ENCODE results near the gene DOP1A. TPM values are rescaled to one million over a fixed set of nuclear protein-coding genes. Genes with fewer than 3 reads are reported as not detected.

DOP1A gene
- total RNA-seq, 1 donor from 2014 or later, result 13.0 TPM

DNA sequence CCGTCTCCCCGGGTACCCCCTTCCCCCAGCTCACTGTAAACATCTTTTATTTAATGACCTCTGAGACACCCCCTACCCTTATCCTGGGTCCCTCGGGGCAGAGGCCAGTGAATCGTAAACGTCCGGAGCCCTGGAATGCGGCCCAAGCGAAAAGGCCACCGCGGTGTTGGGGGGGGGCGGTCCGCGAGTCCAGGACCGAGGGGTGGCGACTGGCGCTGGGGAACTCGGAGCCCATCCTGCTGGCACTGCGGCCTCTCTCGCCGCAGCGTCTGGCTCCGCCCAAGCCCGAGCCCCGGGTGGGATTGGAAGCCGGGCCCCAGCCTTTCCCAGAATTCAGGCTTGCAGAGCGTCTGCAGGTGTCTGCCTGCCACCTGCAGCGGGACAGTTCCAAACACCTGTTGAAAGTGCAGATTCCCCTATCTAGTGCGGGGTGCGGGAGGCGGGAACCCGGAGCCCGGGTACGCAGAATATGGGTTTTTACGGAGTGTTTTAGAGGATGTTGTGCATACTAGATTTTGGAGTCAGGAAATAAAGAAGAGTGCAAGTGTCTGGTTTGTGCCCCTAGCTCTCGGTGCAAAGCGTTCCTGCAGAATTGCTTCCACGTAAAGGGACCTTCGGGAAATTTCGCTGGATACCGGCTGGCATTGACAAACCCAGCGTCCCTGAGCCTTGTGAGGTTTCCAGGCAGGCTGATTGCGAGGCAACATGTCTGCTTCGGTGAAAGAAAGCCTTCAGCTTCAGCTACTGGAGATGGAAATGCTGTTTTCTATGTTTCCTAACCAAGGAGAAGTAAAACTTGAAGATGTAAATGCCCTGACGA, 126.5 kb downstream of the DOP1A start:
- DNase-seq (ENCODE audit: low read depth in 2 of 2), result peak in 1 of 2 donors; percentile 59

DNA sequence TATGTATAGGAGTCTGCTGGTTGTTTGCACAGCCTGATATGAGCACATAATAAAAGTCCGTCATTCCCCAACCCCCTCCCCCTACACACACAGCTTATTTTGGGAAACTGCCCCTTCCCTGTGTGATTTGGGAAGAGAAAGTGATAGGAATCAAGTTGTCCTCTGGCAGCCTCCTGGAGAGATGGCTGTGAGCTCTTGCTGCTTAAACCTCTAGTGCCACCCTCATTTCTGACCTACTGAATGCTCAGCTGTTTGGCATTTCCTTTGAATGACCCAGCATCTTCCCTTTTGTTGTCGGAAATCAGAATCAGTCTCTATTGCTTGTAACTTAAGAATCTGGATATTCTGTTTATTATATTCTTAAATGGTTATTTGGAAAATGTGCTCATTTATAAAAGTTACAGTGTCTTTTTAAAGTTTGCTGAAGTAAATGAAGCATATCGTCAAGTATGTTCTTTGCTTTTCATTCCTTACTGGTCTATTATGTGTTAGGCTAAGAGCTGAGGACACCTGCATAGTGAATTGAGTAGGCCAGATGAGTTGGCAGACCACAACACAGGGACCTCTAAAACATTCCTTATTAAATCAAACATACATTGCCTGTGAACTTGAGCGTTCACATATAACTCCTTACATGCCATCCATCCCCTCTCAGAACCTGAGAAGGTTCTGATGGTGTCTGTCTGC, 131.2 kb downstream of the DOP1A start:
- peak in 1 of 2 donors; percentile 64 for DNase-seq (ENCODE audit: low read depth in 2 of 2)

DNA sequence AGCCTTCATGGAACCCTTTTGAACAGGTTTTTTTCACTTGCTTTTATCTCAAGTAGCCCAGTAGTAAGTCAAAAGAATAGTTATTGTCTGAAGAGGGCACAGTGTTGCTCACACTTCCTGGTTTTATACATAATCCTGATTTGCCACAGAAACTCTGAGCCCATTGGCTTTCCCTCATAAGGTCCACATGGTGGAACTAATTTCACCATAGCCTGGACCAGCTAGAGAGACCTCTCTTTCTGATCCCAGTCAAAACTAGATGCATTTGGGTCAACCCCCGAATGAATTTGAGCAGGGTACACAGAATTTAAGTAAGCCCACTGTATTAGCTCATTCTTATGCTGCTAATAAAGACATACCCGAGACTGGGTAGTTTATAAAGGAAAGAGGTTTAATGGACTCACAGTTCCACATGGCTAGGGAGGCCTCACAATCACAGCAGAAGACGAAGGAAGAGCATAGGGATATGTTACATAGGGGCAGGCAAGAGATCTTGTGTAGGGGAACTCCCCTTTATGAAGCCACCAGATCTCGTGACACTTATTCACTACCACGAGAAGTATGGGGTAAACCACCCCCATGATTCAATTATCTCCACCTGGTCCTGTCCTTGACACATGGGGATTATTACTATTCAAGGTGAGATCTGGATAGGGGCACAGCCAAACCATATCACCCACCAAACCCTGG, 131.8 kb downstream of the DOP1A start:
- peak in 1 of 2 donors; percentile 44 for DNase-seq (ENCODE audit: low read depth in 2 of 2)

DNA sequence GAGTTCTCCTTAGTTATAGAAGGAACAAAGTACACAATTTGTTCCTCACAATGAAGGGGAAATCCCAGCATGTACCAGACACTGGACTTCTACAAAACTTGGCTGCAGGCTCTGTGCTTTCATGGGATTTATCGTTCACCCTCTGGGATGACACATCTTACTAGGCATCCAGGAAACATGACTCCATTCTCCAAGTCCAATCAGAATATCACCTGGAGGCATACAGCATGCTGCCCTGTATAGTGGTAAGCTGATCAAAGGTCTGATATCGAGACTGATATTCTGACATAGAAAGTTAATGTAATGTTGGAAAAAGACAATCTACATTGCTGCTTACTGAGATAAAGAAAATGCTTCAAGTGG, 132.4 kb downstream of the DOP1A start:
- DNase-seq (ENCODE audit: low read depth in 2 of 2), result peak in 1 of 2 donors; percentile 82

DNA sequence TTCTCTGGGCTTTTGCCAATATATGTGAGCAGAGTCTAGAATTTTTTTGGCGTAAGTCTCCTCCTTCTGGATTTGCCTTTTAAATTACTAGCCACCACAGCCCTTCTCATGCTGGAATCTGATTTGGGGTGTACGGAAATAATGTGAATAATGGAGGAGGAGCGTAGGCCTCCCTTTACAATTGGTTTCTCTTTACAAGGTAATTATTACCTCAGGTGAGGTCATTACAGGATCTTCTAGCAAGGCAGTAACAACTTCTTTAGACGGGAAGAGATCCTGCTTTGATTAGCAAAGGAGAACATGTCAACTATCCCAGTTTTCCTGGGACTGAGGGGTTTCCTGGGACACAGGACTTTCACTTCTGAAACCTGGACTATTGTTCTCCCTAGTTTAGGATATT, 134.6 kb downstream of the DOP1A start:
- DNase-seq (ENCODE audit: low read depth in 2 of 2), result no peak

DNA sequence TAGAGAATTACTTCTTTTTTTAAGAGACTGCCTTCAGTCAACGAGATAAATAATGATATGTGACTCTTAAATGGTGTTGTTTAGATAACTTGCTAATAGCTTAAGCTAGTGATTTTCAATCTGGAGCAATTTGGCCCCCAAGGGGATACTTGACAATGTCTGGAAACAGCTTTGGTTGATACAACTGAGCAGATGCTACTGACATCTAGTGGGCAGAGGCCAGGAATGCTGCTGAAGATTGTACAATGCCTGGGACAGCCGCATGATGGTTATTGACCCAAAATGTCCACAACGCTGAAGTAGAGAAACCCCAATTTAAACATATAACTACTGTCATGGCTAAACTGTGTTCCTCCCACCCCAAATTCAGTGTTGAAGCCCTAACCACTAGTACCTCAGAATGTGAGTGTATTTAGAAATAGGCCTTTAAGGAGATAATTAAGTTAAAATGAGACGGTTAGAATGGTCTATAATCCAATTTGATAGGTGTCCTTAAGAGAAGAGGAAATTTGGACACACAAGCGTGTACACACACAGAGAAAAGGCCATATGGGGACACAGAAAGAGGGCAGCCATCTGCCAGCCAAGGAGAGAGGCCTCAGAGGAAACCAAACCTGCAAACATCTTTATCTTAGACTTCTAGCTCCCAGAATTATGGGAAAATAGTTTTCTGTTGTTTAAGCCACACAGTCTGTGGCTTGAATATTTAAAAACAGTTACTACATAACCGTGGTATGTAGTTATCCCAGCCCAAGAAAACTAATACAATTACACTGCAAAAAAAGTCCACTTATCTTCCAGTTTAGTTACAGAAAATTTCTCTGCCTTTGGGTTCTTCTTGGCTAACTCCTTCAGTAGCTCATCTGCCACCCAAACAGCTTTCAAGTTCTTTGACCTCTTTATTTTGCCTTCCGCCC, 147.9 kb downstream of the DOP1A start:
- DNase-seq (ENCODE audit: low read depth in 2 of 2), result peak; percentile 64 to 82

DNA sequence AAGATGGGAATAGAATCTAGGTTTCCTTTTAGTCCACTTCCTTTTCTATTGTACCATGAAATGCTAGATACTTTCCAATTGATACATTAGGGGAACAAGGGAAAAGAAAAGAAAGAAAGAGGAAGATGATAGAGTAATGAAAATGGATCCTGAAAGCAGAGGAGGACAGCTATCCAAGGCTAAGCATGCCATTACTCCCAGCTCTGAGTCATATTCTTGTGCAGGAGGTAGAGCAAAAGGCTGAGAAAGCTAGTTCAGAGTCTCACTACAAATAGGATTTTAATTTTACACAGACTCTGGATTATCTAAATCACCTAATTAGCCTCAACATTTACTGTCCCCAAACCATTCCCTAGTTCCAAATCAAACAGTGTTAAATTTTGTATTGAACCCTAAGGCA, 149.3 kb downstream of the DOP1A start:
- no peak for DNase-seq (ENCODE audit: low read depth in 2 of 2)

Other genes starting within 250 kb of the DOP1A start
- gene UBE3D, start 1.8 kb upstream of the DOP1A start, total RNA-seq, result 2.4 and 2.6 TPM in 2 replicates
- gene PGM3, start 125.6 kb downstream of the DOP1A start, total RNA-seq, result 57.6 and 77.8 TPM in 2 replicates
- gene RWDD2A, start 125.7 kb downstream of the DOP1A start, total RNA-seq, result 2.4 and 3.2 TPM in 2 replicates

Measured in dermis microvascular lymphatic vessel endothelial cell (primary cell).